Esophagus muscularis mucosa (tissue), 4 donors: ENCODE results near the gene BCKDHB.

Source experiments
- EP300 ChIP-seq: sonication (generic); formaldehyde crosslinking; IDR thresholded peaks from one replicate; pipeline ENCODE4 v1.6.1; 2017; ENCODE audit warnings: antibody characterized with exemption
- POLR2A ChIP-seq: fragments of 450-650 bp; IDR thresholded peaks from one replicate; pipeline ENCODE4 v1.6.1; 2017; ENCODE audit warnings: antibody characterized with exemption, moderate library complexity, mild to moderate bottlenecking, low read depth
- POLR2AphosphoS5 ChIP-seq, 2 donors: sonication (generic); formaldehyde crosslinking; IDR thresholded peaks; one replicate each; pipeline ENCODE4 v1.6.1; 2017; ENCODE audit warnings: antibody characterized with exemption in 2 of 2
- TF ChIP-seq, protein P1 (sequence below), 3 experiments: fragments of 200-600 bp in 2 of 3; fragments of 450-650 bp in 1 of 3; sonication (generic) in 2 of 3; IDR thresholded peaks; one replicate each; pipeline ENCODE4 v1.5.1; 2017 to 2019; ENCODE audit warnings: antibody characterized with exemption in 3 of 3, mild to moderate bottlenecking in 2 of 3, moderate library complexity in 1 of 3

DNA sequence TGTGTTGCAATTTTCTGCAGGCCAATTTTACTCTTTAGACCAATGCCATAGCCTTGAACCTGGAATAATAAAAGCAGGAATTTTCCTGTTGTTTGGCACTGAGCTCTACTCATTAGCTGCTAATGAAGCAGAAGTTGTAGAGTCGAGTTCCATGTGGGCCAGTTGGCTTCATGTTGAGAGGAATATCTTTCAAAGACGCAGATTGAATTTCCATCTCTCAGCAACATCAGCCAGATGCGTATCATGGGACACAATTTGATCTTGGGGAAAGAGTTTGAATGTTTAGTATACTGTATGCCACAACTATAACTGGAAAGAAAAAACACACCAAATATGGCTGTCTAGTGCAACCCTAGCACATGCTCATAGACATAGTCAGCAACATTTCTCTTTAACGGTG lies 259.6 kb downstream of the BCKDHB start:
- TF ChIP-seq, protein P1, sequence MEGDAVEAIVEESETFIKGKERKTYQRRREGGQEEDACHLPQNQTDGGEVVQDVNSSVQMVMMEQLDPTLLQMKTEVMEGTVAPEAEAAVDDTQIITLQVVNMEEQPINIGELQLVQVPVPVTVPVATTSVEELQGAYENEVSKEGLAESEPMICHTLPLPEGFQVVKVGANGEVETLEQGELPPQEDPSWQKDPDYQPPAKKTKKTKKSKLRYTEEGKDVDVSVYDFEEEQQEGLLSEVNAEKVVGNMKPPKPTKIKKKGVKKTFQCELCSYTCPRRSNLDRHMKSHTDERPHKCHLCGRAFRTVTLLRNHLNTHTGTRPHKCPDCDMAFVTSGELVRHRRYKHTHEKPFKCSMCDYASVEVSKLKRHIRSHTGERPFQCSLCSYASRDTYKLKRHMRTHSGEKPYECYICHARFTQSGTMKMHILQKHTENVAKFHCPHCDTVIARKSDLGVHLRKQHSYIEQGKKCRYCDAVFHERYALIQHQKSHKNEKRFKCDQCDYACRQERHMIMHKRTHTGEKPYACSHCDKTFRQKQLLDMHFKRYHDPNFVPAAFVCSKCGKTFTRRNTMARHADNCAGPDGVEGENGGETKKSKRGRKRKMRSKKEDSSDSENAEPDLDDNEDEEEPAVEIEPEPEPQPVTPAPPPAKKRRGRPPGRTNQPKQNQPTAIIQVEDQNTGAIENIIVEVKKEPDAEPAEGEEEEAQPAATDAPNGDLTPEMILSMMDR (IDR thresholded peaks at IDR 0.05): no peak
- TF ChIP-seq POLR2AphosphoS5 (IDR thresholded peaks at IDR 0.05) (no peak), POLR2A (no peak), EP300 (no peak)
